ENCODE measurements around the gene OST4.

Gene OST4

DNA sequence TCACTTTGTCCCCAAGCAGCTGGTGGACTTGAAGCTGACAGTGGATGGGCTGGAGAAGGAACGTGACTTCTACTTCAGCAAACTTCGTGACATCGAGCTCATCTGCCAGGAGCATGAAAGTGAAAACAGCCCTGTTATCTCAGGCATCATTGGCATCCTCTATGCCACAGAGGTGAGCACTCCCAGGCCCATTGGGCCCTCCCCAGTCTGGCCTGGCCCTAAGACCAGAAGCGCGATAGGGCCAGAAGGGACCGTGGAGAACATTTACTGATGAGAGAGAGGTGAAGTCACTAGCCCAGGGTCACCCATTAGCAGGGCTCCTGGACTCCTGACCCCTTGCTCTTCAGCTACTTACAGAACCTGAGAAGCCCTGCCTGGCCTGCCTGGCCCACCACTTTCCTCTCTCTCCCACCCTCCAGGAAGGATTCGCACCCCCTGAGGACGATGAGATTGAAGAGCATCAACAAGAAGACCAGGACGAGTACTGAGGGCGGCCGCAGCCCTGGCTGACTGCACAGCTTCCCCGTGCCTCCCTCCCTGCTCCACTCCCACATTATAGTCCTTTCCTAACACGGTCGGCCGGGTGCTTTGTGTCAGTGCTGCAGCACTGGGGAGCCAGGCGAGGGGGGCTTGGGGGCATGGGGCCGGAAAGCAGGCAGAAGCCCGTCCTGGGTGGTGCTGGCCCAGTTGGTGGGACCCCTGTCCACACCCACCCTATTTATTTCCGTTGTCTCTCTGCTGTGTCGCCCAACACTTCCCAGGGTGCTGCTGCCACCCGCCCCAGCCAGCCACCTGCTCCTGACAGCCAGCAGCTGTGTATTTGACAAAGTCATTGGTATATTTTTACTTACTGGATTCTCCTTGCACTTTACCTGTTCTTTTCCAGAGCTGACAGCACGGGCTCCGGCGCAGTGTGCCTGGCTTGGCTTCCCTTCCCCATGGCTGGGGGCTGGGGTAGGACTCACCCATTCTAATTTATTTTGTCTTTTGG is 45.3 kb downstream of the OST4 start:
- no peak for DNase-seq (ENCODE audit: low read depth in 2 of 2)

DNA sequence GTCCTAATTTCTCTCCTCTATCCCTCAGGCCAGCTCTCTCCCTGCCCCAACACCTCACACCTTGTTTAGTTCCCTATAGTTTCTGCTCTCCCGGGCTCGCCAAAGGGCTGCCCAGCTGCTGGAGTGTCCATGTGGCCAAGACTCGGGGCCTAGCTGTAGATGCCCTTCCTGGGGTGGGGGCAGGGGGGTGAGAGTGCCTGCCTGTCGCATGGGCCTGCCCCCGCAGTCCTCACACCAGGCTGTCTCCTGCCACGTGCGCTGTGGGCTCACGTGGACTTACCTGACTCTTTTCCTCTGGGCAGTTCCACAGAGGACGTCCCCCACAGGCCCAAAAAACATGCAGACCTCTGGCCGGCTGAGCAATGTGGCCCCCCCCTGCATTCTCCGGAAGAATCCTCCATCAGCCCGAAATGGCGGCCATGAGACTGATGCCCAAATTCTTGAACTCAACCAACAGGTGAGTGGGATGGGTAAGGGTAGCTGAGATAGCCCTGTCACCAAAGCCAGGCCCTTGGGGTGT is 46.1 kb downstream of the OST4 start:
- DNase-seq (ENCODE audit: low read depth in 2 of 2) = no peak

DNA sequence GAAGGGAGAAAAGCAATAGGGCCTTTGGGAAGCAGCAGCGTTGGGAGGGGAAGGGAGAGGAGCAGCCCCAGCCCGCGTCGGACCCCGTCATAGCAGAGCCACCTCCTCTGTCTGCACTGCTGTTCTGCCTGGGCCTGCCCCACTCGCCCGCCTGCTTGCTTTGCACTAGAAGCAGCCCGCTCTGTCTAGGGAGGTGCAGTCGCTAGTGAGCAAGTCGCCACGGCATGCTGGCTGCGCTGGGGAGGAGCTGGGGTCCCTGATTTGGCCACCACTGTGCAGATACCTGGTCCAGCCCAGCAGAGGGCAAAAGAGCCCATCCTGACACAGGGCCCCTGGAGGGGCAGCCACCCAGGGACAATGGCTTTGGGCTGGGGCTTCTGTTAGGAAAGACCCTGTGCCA is 46.6 kb downstream of the OST4 start:
- no peak for DNase-seq (ENCODE audit: low read depth in 2 of 2)

DNA sequence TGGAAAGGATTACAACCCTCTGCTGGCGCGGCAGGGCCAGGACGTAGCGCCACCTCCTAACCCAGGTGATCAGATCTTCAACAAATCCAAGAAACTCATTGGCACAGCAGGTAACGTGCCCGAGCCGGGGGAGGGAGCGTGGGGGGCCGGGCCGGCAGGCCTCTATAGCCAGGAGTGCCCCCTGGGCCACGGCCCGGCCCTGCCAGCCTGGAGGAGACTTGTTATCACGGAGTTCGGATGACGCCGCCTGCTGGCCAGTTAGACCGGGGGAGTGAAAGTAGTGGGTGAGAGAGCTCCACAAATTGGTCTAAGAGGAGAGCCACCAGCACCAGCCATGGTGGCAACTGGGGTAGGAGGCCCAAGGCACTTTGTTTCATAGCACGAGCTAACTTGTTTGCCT is 47.3 kb downstream of the OST4 start:
- DNase-seq (ENCODE audit: low read depth in 2 of 2) = no peak

DNA sequence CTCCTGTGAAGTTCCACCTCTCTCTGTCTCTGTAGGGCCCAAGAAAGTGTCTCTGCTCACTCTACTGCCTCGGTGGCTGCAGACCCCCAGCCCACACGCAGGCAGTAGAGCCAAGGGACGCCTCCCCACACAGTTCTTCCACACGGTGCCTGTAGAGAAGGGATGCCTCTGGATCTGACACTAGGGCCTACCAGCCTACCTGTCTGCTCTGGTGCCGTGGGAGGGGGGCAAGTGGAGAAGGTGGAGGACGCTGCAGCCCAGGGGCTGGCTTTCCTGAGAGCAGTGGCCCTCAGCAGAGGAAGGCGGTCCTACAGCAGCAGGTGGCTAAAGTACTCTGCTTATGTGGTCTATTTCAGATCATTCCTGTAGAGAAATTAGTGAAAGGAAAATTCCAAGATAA is 47.7 kb downstream of the OST4 start:
- no peak for DNase-seq (ENCODE audit: low read depth in 2 of 2)

DNA sequence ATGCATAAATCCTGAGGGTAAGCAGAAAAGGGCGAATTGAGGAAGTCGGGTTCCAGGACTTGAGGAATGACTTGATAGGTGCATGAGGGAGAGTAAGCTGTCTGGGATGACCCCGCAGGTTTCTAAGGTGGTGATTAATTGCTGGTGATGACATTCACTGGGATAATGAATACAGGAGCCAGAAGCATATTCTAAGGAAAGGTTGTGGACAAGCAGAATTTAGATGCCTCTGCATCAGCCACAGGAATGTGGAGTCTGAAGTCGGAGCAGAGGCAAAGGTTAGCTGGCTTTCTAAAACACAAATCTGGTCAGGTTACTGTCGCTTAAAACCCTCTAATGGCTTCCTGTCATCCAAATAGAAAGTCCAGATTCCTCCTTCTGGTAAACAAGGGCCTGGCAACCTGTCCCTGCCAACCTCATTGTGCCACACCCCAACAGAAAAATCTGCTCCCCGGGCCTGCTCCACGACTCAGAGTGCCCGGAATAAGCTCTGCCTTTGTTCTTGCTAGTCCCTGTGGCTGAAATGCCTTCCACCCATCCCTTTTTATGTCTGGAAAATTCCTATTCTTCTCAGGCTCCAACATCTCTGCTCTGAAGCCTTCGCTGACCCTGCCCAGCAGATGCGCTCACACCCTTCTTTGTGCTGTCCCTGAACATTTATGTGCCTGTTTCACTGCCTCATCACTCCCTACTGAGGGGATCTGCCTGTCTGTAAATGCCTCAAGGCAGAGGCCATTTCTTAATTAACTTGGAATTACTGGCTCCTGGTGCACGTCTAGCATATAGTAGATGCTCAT is 50.0 kb downstream of the OST4 start:
- DNase-seq (ENCODE audit: low read depth in 2 of 2) = no peak

Measured in stimulated activated CD4-positive, alpha-beta T cell treated with anti-CD3 and anti-CD28 coated beads, Interleukin-12 subunit alpha, Interleukin-12 subunit beta, amount 100 ng/mL, for 24 hours (primary cell).